HG02798 (cell line): ENCODE measurements around the gene SMURF2.

ENCODE experiments used
- ATAC-seq: cut with Tn5 transposase; IDR thresholded peaks from one replicate; pipeline ENCODE4 v1.9.1; 2021; ENCODE audit warnings: mild to moderate bottlenecking; ENCODE audit not compliant: unreplicated experiment, poor library complexity

The SMURF2 gene

GRCh38 chr17:64547319-64547718 is 114.8 kb downstream of the SMURF2 start:
- ATAC-seq: no peak

GRCh38 chr17:64546716-64547115 is 115.4 kb downstream of the SMURF2 start:
- no peak for ATAC-seq

- ATAC-seq: no peak
Observed at GRCh38 chr17:64544742-64545141, 117.4 kb downstream of the SMURF2 start.

DNA sequence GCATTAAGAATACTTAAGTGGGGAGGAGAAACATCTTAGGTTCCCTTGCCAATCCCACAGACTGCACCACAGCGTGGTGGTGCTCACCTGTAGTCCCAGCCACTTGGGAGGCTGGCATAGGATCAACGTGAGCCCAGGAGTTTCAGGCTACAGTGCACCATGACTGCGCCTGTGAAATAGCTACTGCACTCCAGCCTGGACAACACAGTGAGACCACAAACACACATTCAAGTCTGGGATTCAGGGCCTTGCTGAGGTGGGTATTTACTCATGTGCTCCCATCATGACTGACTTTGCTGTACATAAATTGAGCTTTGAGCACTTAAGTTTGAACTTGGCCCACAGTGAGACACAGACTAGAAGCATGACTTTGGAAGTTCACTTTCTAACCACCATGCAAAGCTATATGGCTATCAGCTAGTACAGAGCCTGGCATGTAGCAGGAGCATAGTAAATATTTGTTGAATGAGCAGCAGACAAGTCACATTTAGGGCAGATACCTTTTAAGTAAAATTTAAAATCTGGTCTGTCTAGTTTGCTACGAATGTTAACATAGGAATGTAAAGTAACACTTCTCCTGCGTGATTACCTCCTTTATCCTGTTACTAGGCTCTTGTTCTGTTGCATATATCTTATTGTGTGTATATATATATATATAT is 121.9 kb downstream of the SMURF2 start:
- no peak for ATAC-seq

GRCh38 chr17:64538508-64539130 is 123.5 kb downstream of the SMURF2 start:
- no peak for ATAC-seq

DNA sequence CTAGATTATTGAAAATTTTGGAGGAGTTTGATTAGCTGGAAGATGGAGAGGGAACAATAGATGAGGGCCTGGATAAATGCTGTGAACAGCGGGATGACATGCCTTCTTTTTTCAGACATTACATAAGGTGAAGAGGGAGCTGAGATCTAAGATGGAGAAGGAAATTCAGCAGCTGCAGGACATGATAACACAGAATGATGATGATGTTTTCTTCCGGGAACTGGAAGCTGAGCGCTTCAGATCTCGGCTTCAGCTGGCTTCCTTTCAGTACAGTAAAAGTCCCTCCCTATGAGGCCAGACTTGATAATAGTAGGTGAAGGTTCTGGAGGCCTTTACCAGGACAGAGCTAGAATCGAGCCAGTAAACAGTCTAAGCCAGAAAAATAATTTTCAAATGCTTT is 124.6 kb downstream of the SMURF2 start:
- ATAC-seq: no peak

GRCh38 chr17:64536913-64537312 is 125.2 kb downstream of the SMURF2 start:
- no peak for ATAC-seq

- ATAC-seq: no peak
Observed at GRCh38 chr17:64535357-64535756, 126.8 kb downstream of the SMURF2 start.

DNA sequence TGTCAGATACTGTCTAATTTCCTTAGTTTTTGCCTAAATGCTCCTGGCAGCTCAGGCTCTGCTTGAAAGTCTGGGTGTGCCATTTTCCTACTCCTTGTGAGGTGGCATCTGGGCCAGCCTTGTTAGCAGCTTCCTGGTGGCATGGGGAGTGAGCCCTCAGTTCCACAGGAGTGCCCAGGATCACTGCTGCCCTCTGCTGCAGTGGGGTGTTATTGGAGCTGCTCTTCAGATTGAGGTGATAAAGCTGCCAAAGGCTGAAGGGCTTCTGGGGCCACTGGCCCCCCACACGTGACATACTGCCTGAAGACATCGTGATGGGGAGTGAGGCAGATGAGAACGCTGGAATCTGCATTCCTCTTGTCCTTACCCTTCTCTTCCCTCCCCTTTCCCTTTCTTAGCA is 127.9 kb downstream of the SMURF2 start:
- no peak for ATAC-seq

GRCh38 chr17:64533784-64534183 is 128.3 kb downstream of the SMURF2 start:
- ATAC-seq: no peak

DNA sequence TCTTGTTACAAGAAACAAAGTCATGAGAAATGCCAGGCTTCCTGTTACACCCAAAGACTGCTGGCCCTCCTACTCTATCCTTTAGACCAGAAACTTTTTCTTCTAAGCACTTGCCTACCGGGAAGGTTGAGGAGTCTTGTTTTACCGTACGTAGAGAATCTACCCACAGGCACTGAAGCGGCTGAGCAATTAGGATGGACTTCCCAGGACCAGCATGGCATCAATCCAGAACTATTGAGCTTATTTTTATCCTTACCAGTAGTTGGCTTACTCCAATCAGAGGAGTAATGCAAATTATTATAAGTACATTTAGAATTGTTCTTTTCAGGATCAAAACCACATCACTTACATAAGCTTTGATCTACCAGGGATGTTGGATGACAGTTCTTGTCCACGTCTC is 129.7 kb downstream of the SMURF2 start:
- ATAC-seq: no peak

- no peak for ATAC-seq
Observed at GRCh38 chr17:64531955-64532371, 130.1 kb downstream of the SMURF2 start.

GRCh38 chr17:64529221-64529620 is 132.9 kb downstream of the SMURF2 start:
- ATAC-seq: no peak

DNA sequence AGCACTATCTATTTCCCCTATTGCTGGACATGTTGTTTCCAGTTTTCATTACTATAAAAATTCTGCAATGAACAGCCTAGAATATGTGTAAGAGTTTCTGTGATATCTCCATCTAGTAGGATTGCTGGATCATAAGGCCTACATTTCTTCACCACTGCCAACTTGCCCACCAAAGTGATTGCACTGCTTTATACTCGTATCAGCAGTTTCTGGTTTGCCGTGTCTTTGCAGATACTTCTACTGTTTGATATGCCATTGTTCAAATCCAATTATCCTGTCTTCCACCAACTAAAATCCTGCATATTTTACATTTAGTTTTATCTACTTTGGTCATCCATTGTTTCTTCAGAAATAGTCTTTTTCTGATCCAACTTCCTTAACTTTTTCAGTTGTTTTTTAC is 134.2 kb downstream of the SMURF2 start:
- no peak for ATAC-seq

- no peak for ATAC-seq
Observed at GRCh38 chr17:64520359-64520758, 141.7 kb downstream of the SMURF2 start.

DNA sequence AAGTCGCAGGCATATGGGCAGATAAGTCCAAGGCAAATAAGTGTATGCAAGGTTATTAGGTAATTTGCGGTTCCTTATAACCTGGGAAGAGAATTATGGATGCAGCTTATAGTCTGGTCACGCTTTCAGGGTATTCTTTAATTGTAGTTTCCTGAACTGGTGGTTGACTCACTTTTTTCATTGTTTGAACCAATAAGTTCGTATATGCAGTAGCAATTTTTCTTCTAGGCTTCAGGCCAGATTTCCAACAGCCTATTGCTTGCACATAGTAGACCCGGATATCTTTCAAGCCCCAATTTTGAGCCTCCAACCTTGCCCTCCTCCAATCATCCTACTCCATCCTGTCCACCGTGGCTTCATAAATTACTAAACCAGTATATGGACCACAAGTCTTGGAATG is 142.5 kb downstream of the SMURF2 start:
- no peak for ATAC-seq

DNA sequence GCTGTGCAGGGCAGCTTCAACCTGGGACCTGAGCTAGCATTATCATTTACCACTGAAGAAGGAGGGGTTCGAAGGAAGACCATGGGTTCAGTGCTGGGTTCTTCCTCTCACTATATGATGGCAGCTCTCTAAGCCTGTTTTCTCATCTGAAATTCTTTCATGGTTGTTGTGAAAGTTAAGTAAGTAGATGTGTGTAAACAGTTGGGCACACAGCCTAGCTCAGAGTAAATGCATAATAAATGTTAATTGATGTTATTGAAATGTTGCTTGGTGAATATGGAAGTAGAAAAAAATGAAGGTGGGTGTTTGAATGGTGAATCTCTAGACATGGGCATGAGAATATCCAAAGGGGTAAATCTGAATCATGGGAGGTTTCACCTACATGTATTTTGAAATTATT is 146.3 kb downstream of the SMURF2 start:
- ATAC-seq: no peak

GRCh38 chr17:64515419-64515818 is 146.7 kb downstream of the SMURF2 start:
- ATAC-seq: no peak

DNA sequence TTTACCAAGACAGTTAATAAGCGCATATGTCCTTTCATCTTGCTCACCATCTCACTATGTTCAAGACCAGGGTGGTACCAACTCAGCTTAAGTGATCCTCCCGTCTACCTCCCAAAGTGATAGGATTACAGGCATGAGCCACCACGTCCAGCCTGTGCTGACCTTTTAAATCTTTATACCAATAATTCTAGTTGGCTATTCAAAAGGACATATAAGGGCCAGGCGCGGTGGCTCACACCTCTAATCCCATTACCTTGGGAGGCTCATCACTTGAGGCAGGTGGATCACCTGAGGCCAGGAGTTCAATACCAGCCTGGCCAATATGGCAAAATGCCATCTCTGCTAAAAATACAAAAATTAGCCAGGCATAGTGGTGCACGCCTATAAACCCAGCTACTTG is 152.9 kb downstream of the SMURF2 start:
- ATAC-seq: no peak

- no peak for ATAC-seq
Observed at GRCh38 chr17:64508683-64509082, 153.4 kb downstream of the SMURF2 start.

- no peak for ATAC-seq
Observed at GRCh38 chr17:64507413-64507782, 154.7 kb downstream of the SMURF2 start.
